ENCODE measurements around the gene PLIN3.
"Not testable (repeated sequence)": the region's sequence is repeated elsewhere in the genome, so short reads cannot be mapped to it uniquely, and the experiment has no call there.

PLIN3 gene

DNA sequence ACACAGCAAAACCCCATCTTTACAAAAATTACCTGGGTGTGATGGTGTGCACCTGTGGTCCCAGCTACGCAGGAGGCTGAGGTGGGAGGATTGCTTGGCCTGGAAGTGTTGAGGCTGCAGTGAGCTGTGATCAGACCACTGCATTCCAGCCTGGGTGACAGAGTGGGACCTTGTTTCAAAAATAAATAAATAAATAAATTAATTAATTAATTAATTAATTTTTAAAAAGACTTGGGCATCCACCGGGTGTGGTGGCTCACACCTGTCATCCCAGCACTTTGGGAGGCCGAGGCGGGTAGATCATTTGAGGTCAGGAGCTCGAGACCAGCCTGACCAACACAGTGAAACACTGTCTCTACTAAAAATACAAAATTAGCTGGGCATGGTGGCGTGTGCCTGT is 62.3 kb downstream of the PLIN3 start:
- not testable (repeated sequence) for DNase-seq

DNA sequence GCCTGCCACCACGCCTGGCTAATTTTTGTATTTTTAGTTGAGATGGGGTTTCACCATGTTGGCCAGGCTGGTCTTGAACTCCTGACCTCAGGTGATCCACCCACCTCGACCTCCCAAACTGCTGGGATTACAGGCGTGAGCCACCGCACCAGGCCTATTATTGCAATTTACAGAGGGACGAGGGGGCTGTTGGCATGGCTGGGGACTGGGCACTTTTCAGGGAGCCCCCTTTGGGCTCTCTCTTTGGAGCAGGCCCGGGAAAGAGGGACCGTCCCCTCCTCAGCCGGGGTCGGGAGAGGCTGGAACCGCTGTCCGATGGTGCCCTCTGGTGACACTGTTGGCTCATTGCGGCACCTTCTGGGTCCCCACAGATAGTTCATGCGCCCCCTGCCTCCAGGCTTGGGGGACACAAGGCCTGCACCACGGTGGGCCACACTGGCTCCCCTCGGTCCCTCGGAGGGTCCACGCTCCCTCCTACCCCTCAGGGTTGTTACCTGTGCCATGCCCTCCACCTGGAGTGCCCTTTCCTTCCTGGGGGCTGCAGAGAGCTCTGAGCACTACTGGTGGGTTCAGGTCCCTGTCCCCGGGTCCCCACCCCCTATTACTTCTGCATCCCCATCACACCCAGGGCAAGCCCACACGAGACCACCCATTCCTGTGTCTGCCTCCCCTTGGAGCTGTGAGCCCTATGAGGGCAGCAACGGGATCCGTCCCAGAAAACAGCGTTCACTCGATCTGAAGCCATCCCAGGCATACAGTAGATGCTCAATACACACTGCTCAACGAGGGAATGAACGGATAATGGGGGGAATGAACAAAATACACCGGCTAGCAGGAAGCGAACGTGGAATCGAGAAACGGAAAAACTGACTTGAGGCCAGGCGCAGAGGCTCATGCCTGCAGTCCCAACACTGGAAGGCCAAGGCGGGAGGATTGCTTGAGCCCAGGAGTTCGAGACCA is 63.5 kb downstream of the PLIN3 start:
- peak; percentile 49 for DNase-seq

DNA sequence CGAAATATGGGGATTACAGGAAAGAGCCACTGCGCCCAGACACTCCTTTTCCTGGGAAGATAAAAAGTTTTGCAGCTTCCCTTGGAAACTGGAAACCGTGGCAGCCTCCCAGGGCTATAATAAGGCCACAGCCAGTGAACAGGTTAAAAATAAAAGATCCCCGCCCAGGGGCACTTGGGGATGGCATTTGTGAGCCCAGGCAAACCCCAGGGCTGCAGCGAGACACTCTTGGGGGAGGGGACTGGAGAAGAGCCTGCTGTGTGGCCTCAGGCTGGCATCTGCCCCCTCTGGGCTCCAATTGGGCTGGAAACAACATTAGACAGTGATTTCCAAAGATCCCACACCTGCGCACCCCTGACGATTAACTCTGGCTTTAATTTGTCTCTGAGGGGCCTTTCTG is 64.8 kb downstream of the PLIN3 start:
- no peak for DNase-seq

DNA sequence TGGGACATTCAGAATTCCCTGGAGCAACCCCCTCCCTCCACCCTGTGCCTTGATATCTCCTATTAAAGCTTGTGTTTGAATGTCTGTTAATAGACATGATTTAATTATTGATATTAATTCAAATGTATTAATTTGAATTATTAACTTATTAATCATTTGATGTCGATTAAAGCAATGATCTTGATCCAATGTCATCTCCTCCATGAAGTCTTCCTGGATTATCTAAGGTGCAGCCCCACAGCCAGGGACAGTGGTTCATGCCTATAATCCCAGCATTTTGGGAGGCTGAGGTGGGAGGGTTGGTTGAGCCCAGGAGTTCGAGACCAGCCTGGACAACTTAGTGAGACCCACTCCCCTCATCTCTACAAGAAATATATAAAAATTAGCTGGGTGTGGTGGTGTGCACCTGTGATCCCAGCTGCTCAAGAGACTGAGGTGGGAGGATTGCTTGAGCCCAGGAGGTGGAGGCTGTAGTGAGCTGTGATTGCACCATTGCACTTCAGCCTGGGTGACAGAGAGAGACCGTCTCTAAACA is 66.3 kb downstream of the PLIN3 start:
- DNase-seq = no peak

DNA sequence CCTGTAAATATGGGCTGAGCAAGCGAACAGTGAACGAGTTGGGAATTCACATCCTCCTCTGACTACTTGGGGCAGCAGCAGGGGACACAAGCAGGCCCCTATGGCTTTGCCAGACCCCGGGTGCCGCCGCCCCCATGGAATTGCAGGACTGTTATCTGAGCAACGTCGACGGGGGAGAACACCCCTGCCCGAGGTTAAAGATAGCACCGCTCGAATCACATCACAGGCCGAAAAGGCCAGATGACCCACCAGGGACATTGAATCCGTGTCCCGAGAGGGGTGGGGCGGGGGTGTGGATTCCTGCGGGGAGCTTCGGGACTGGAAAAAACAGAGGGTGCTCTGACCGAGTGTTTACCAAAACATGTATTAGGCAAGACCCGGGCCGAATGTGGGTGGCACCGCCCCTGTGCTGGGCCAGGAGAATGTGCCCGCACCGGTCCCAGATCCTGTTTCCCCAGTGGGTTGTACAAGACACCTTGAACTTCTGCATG is 66.8 kb downstream of the PLIN3 start:
- no peak for DNase-seq

DNA sequence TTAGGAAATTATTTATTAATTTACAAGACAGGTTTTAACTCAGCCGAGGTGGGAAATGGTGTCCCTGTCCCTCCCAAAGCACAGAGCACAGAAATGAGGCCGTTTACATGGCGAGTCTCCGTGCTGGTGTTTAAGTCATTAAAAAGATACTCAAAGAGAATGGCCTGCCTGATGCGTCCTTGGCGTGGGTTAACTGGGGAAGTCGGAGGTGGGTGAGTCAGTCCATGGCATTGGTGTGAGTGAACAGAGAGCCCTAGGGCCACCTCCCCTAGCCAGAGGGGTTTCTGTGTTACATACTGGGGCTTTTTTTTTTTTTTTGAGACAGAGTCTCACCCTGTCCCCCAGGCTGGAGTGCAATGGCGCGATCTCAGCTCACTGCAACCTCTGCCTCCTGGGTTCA is 72.1 kb downstream of the PLIN3 start:
- no peak for DNase-seq

DNA sequence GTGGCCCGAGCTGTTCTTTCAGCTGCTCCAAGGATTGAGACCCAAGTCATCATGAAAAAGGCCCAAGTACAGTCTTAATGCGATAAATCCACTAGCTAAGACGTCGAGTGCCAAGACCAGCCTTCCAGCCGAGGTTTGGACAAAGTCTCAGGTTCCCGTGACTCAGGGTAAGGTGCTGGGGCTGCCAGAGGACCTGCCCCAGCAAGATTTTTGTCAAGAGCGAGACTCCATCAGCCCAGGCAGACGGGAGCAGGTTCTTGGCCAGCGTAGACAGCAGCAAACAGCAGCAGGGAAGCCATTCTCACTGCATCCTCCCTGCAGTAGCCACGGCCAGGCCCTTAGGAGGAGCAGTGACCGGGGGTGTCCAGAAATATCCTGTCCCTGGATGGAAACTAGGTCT is 72.5 kb downstream of the PLIN3 start:
- no peak for DNase-seq

DNA sequence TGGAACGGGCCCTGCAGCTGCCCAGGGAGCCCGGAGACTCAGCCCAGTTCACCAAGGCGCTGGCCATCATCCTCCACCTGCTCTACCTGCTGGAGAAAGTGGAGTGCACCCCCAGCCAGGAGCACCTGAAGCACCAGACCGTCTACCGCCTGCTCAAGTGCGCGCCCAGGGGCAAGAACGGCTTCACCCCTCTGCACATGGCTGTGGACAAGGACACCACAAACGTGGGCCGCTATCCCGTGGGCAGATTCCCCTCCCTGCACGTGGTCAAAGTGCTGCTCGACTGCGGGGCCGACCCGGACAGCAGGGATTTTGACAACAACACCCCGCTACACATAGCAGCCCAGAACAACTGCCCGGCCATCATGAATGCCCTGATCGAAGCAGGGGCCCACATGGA is 74.2 kb downstream of the PLIN3 start:
- not testable (repeated sequence) for DNase-seq

DNA sequence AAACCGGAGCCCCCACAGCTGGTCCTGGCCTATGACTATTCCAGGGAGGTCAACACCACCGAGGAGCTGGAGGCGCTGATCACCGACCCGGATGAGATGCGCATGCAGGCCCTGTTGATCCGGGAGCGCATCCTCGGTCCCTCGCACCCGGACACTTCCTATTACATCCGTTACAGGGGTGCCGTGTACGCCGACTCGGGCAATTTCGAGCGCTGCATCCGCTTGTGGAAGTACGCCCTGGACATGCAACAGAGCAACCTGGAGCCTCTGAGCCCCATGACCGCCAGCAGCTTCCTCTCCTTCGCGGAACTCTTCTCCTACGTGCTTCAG is 74.6 kb downstream of the PLIN3 start:
- not testable (repeated sequence) for DNase-seq

DNA sequence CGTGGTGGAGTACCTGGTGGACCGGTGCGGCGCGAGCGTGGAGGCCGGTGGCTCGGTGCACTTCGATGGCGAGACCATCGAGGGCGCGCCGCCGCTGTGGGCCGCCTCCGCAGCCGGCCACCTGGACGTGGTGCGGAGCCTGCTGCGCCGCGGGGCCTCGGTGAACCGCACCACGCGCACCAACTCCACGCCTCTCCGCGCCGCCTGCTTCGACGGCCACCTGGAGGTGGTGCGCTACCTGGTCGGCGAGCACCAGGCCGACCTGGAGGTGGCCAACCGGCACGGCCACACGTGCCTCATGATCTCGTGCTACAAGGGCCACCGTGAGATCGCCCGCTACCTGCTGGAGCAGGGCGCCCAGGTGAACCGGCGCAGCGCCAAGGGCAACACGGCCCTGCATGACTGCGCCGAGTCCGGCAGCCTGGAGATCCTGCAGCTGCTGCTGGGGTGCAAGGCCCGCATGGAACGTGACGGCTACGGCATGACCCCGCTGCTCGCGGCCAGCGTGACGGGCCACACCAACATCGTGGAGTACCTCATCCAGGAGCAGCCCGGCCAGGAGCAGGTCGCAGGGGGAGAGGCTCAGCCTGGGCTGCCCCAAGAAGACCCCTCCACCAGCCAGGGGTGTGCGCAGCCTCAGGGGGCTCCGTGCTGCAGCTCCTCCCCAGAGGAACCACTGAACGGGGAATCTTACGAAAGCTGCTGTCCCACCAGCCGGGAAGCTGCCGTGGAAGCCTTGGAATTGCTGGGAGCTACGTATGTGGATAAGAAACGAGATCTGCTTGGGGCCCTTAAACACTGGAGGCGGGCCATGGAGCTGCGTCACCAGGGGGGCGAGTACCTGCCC is 75.2 kb downstream of the PLIN3 start:
- DNase-seq = not testable (repeated sequence)

DNA sequence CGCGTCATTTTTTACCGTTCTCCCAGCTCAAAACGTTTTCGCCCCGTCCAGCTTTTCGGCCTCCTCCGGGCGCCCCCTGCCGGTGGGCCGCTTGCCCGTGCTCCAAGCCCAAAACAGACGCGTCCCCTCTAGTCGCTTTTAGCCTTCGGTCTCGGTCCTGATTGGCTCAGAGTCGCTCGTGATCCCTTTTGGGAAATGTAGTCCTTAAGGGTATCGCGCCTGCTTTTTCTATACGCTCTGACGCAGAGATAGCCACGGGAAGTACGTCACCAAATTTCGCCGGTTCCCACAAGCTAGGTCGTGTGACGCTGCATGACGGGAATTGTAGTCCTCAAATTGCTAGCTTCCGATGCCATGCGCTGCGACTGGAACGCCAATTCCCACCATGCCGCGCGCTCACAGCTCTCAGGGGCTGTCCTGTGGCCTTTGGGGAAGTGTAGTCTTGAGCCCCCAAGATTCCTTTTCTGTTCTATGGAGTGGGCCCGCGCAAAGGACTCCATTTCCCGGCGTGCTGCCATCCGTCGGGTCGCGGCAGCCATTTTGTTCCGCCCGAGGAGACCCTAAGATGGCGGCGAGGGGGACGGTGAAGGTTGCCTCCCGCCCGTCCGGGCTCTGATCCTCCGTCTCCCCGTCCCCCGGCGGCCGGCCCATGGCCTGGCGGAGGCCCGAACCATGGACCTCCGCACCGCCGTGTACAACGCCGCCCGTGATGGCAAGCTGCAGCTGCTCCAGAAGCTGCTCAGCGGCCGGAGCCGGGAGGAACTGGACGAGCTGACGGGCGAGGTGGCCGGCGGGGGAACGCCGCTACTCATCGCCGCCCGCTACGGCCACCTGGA is 76.1 kb downstream of the PLIN3 start, which contains the start of gene FEM1A:
FEM1A (plus strand) TSS at position 552 of the 836 bp plus-strand sequence; CDS start at position 673, 121 bp downstream.
- peak; percentile 100 for DNase-seq
